WTC11 (cell line): ENCODE results near the gene PIK3R4.

Source experiments
- FOXP1 ChIP-seq: sonication (generic); formaldehyde crosslinking; IDR thresholded peaks from 2 replicates; pipeline ENCODE4 v1.8.0; 2022; ENCODE audit warnings: missing genetic modification reagents, mild to moderate bottlenecking, moderate library complexity, borderline replicate concordance
- NR1H2 ChIP-seq: sonication (generic); formaldehyde crosslinking; IDR thresholded peaks from 2 replicates; pipeline ENCODE4 v1.9.0; 2021; ENCODE audit warnings: mild to moderate bottlenecking, moderate library complexity, missing genetic modification reagents
- TF ChIP-seq, protein P1 (sequence below): fragments of 200-600 bp; IDR thresholded peaks from 2 replicates; pipeline ENCODE4 v1.8.0; 2022; ENCODE audit warnings: antibody characterized with exemption
- TF ChIP-seq, protein P2 (sequence below): sonication (generic); formaldehyde crosslinking; IDR thresholded peaks from 2 replicates; pipeline ENCODE4 v1.8.0; 2022; ENCODE audit warnings: mild to moderate bottlenecking, missing genetic modification reagents
- TF ChIP-seq, protein P3 (sequence below): sonication (generic); formaldehyde crosslinking; IDR thresholded peaks from 2 replicates; pipeline ENCODE4 v1.8.1; 2023; ENCODE audit warnings: mild to moderate bottlenecking, moderate library complexity, missing genetic modification reagents

DNA sequence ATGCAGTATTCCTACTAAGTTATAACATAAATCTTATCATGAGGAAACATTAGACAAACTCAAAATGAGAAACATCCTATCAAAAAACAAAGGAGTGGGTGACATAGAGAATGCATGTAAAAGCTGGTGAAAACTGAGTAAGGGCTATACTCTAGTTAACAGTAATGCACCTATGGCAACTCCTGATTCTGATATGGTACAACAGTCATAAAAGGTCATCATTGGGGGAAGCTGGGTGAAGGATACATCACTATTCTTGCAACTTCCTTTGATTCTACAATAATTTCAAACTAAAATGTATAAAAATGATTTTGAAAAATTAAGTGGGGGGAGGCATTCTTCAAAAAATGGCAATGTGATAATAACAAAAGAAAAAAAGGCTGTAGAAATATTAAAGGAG, 6.8 kb downstream of the PIK3R4 start:
- TF ChIP-seq, protein P1, sequence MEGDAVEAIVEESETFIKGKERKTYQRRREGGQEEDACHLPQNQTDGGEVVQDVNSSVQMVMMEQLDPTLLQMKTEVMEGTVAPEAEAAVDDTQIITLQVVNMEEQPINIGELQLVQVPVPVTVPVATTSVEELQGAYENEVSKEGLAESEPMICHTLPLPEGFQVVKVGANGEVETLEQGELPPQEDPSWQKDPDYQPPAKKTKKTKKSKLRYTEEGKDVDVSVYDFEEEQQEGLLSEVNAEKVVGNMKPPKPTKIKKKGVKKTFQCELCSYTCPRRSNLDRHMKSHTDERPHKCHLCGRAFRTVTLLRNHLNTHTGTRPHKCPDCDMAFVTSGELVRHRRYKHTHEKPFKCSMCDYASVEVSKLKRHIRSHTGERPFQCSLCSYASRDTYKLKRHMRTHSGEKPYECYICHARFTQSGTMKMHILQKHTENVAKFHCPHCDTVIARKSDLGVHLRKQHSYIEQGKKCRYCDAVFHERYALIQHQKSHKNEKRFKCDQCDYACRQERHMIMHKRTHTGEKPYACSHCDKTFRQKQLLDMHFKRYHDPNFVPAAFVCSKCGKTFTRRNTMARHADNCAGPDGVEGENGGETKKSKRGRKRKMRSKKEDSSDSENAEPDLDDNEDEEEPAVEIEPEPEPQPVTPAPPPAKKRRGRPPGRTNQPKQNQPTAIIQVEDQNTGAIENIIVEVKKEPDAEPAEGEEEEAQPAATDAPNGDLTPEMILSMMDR = no peak
- no peak for TF ChIP-seq FOXP1 (CRISPR knock-in tag)
- TF ChIP-seq, protein P2, sequence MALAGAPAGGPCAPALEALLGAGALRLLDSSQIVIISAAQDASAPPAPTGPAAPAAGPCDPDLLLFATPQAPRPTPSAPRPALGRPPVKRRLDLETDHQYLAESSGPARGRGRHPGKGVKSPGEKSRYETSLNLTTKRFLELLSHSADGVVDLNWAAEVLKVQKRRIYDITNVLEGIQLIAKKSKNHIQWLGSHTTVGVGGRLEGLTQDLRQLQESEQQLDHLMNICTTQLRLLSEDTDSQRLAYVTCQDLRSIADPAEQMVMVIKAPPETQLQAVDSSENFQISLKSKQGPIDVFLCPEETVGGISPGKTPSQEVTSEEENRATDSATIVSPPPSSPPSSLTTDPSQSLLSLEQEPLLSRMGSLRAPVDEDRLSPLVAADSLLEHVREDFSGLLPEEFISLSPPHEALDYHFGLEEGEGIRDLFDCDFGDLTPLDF (CRISPR knock-in tag) = no peak
- no peak for TF ChIP-seq NR1H2 (CRISPR knock-in tag)
- TF ChIP-seq, protein P3, sequence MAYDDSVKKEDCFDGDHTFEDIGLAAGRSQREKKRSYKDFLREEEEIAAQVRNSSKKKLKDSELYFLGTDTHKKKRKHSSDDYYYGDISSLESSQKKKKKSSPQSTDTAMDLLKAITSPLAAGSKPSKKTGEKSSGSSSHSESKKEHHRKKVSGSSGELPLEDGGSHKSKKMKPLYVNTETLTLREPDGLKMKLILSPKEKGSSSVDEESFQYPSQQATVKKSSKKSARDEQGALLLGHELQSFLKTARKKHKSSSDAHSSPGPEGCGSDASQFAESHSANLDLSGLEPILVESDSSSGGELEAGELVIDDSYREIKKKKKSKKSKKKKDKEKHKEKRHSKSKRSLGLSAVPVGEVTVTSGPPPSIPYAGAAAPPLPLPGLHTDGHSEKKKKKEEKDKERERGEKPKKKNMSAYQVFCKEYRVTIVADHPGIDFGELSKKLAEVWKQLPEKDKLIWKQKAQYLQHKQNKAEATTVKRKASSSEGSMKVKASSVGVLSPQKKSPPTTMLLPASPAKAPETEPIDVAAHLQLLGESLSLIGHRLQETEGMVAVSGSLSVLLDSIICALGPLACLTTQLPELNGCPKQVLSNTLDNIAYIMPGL = no peak
